KBM-7 (cell line): ENCODE results near the gene PIGC.

Experiments used
- DNase-seq: peaks from one replicate; pipeline ENCODE4 v3.0.0-alpha.2; 2015
- in situ Hi-C: fragments of 300-500 bp; cut with MboI; formaldehyde crosslinking; loops from 2 replicates; pipeline ENCODE4 v1.14.3; 2020; ENCODE audit warnings: low sequenced_read_pairs, low pct_unique_long_range_greater_than_20kb, mixed read lengths

Gene PIGC

GRCh38 chr1:172443666-172444453 lies at the start of gene PIGC:
Gene PIGC (minus strand): TSS chr1:172444069. CDS start chr1:172442622, 1,447 bp downstream.
- peak; percentile 87 for DNase-seq
- in situ Hi-C loops, result no loop called here

GRCh38 chr1:172492421-172492820 lies 48.6 kb upstream of the PIGC start:
- in situ Hi-C loops, result no loop called here
- no peak for DNase-seq

GRCh38 chr1:172489847-172490246 lies 46.0 kb upstream of the PIGC start:
- DNase-seq, result no peak
- in situ Hi-C loops, result no loop called here

- in situ Hi-C loops, result no loop called here
- DNase-seq, result no peak
Observed at GRCh38 chr1:172488393-172488792, 44.5 kb upstream of the PIGC start.

- in situ Hi-C loops, result no loop called here
Observed at GRCh38 chr1:172487550-172487949, 43.7 kb upstream of the PIGC start.

GRCh38 chr1:172486805-172487454 lies 43.1 kb upstream of the PIGC start:
- in situ Hi-C loops, result no loop called here
- no peak for DNase-seq

More at GRCh38 chr1:172487550-172487949, 43.7 kb upstream of the PIGC start:
- peak; percentile 33 for DNase-seq

- DNase-seq, result no peak
- in situ Hi-C loops, result no loop called here
Observed at GRCh38 chr1:172485626-172486025, 41.8 kb upstream of the PIGC start.

- no peak for DNase-seq
- in situ Hi-C loops, result no loop called here
Observed at GRCh38 chr1:172484252-172484651, 40.4 kb upstream of the PIGC start.

GRCh38 chr1:172483448-172483847 lies 39.6 kb upstream of the PIGC start:
- in situ Hi-C loops, result no loop called here
- no peak for DNase-seq

GRCh38 chr1:172482044-172482443 lies 38.2 kb upstream of the PIGC start:
- in situ Hi-C loops, result no loop called here

GRCh38 chr1:172480431-172480830 lies 36.6 kb upstream of the PIGC start:
- in situ Hi-C loops, result no loop called here

More at GRCh38 chr1:172482044-172482443, 38.2 kb upstream of the PIGC start:
- DNase-seq, result no peak

GRCh38 chr1:172478485-172478884 lies 34.6 kb upstream of the PIGC start:
- no peak for DNase-seq
- in situ Hi-C loops, result no loop called here

More at GRCh38 chr1:172480431-172480830, 36.6 kb upstream of the PIGC start:
- no peak for DNase-seq

GRCh38 chr1:172477741-172478140 lies 33.9 kb upstream of the PIGC start:
- in situ Hi-C loops, result no loop called here
- DNase-seq, result no peak

- in situ Hi-C loops, result no loop called here
- no peak for DNase-seq
Observed at GRCh38 chr1:172477216-172477615, 33.3 kb upstream of the PIGC start.

- in situ Hi-C loops, result no loop called here
- no peak for DNase-seq
Observed at GRCh38 chr1:172476218-172476811, 32.4 kb upstream of the PIGC start.

GRCh38 chr1:172473842-172474241 lies 30.0 kb upstream of the PIGC start:
- in situ Hi-C loops, result no loop called here
- DNase-seq, result no peak

GRCh38 chr1:172473302-172473701 lies 29.4 kb upstream of the PIGC start:
- peak; percentile 58 for DNase-seq
- in situ Hi-C loops, result no loop called here

GRCh38 chr1:172472495-172472894 lies 28.6 kb upstream of the PIGC start:
- in situ Hi-C loops, result no loop called here
- no peak for DNase-seq

GRCh38 chr1:172471666-172472065 lies 27.8 kb upstream of the PIGC start:
- no peak for DNase-seq
- in situ Hi-C loops, result no loop called here

GRCh38 chr1:172470149-172470548 lies 26.3 kb upstream of the PIGC start:
- no peak for DNase-seq
- in situ Hi-C loops, result no loop called here
